Neural crest cell (in vitro differentiated cells): ENCODE data around the gene AEN. TPM values are rescaled to one million over a fixed set of nuclear protein-coding genes. Genes with fewer than 3 reads are reported as not detected.

ENCODE experiments used
- DNase-seq: peaks from one replicate; pipeline ENCODE4 v3.0.0; 2021; ENCODE audit warnings: low read depth, mixed read lengths, low spot score
- H3K27ac Mint-ChIP-seq: one replicate; pipeline ENCODE4 v1.8.0; 2021; ENCODE audit warnings: mild to moderate bottlenecking, mixed read lengths; ENCODE audit not compliant: unreplicated experiment
- H3K27me3 Mint-ChIP-seq: 2 replicates; pipeline ENCODE4 v1.8.0; 2021; ENCODE audit warnings: low read depth, mild to moderate bottlenecking, mixed read lengths
- H3K36me3 Mint-ChIP-seq: 2 replicates; pipeline ENCODE4 v1.8.0; 2021; ENCODE audit warnings: low read depth, mild to moderate bottlenecking, mixed read lengths
- H3K4me1 Mint-ChIP-seq: 2 replicates; pipeline ENCODE4 v1.8.0; 2021; ENCODE audit warnings: mixed read lengths
- H3K4me3 Mint-ChIP-seq: one replicate; pipeline ENCODE4 v1.8.0; 2021; ENCODE audit warnings: mild to moderate bottlenecking, mixed read lengths
- H3K9me3 Mint-ChIP-seq: 2 replicates; pipeline ENCODE4 v1.8.0; 2021; ENCODE audit warnings: mixed read lengths
- total RNA-seq: library from RNA; stranded (reverse); gene quantifications from 2 replicates; pipeline ENCODE4 v1.2.1, GENCODE V29; 2021
- TF ChIP-seq, protein P1 (sequence below): fragments of 200-600 bp; sonication (generic); conservative IDR thresholded peaks from 2 replicates; pipeline ENCODE4 v1.5.0; 2021; ENCODE audit warnings: antibody characterized with exemption, mild to moderate bottlenecking

The AEN gene
- total RNA-seq, 1 donor from 2014 or later, result 47.9 TPM

DNA sequence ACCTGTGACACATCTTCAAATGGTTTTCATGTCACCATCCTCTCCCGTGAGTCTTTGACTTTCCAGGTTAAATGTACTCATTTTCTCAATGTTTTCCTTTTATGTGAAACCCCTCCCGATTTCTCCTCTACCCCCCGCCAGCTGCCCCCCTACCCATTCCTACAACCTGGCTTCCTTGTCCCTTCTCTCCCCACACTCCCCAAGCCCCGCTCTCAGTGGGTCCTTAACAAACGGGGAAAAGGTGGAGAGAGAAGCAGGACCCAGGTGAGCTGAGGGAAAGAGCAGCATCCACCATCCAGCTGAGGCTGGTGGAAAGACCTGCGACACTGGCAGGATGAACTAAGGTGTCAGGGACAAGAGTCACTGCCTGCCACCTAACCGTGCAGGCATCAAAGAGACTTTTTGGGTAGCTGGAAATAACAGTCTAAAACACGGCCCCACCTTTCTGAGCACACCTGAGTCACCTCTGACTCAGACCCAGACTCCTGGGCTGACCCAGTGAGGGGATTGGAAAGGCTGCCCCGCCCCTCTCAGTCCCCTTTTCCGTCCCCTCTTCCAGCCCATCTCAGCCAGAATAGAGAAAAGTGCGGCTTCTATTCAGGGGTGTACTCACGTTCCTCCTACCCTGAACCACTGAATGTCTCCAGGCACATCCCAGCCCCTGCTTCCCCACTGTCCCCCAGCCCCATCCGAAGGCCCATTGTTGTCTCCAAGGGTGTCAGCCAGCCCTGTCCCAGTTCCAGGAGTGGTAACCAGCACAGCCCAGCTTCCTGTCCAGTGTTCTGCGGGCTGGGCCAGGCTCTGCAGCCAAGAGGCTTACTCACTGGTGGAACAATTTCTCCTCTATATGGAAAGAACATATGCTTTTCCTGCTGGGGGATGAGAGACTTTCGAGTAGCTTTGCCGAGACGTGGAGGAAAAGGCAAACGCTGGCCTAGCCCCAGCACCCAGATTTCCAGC is 38.1 kb downstream of the AEN start:
- Mint-ChIP-seq H3K4me3 (no peak overlapping the region), H3K4me1 (no peaks in the 10 kb centered on the region), H3K27me3 (peaks cover 5% of the 10 kb centered on the region), H3K9me3 (peaks cover 3% of the 10 kb centered on the region), H3K36me3 (no peaks in the 10 kb centered on the region), H3K27ac (no peak overlapping the region)
- TF ChIP-seq, protein P1, sequence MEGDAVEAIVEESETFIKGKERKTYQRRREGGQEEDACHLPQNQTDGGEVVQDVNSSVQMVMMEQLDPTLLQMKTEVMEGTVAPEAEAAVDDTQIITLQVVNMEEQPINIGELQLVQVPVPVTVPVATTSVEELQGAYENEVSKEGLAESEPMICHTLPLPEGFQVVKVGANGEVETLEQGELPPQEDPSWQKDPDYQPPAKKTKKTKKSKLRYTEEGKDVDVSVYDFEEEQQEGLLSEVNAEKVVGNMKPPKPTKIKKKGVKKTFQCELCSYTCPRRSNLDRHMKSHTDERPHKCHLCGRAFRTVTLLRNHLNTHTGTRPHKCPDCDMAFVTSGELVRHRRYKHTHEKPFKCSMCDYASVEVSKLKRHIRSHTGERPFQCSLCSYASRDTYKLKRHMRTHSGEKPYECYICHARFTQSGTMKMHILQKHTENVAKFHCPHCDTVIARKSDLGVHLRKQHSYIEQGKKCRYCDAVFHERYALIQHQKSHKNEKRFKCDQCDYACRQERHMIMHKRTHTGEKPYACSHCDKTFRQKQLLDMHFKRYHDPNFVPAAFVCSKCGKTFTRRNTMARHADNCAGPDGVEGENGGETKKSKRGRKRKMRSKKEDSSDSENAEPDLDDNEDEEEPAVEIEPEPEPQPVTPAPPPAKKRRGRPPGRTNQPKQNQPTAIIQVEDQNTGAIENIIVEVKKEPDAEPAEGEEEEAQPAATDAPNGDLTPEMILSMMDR, result no peak
- no peak for DNase-seq

DNA sequence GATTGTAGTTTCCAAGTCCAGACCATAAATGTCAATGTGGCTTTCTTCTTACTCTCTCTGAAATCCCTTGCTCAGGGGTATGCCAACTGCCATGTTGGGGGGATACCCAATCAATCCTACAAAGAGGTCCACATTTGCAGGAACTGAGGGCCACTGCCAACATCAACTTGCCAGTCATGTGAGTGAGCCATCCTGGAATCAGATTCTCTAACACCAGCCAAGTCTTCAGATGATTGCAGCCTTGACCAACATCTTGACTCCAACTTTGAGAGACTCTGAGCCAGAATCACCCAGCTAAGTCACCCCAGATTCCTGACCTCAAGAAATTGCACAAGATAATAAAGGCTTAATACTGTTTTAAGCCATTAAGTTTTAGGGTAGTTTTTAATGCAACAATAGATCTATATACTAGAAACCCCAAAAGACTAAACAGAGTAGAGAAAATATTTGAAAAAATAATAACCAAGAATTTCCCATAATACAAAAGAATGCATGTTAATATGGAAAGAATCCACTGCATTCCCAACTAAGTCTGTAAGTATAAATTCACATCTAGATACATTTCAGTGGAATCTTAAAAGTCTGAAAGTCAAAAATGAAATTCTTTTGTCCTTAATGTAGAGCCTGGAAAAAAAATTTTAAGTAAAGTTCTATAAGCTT is 40.0 kb downstream of the AEN start:
- Mint-ChIP-seq H3K4me3 (no peak overlapping the region), H3K36me3 (no peaks in the 10 kb centered on the region), H3K4me1 (no peaks in the 10 kb centered on the region), H3K27me3 (peaks cover 5% of the 10 kb centered on the region), H3K9me3 (peaks cover 3% of the 10 kb centered on the region), H3K27ac (no peak overlapping the region)
- TF ChIP-seq, protein P1, result no peak
- DNase-seq, result no peak

DNA sequence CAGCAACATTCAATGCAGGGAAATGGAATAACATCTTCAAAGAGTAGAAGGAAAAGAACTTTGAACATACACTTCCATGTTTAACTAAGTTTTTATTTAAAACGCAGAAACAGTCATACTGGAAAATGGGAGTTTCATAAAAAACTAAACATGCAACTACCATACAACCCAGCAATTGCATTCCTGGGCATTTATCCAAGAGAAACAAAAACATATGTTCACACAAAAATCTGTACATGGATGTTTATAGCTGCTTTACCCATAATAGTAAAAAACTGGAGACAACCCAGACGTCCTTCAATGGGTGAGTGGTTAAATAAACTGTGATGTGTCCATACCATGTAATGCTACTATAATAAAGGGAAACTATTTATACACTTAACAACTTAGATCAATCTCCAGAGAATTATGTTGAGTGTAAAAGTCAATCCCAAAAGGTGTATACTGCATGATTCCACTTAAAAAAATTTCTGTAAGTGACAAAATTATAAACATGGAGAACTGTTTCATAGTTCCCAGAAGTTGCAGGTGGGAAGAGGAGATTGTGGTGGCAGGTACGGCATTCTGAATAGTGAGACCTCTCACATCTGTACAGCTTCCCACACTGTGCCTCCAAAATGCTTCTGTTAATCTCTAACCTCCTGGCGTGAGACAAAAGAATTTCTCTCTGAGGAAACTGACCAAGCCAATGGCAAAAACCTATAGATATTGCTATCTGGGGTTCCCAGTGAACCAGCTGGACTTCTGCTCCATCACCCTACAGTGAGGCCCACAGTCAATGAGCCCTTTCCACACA is 40.8 kb downstream of the AEN start:
- no peak overlapping the region for H3K27ac Mint-ChIP-seq
- TF ChIP-seq, protein P1, result no peak
- no peaks in the 10 kb centered on the region for H3K4me1 Mint-ChIP-seq
- H3K9me3 Mint-ChIP-seq, result peaks cover 3% of the 10 kb centered on the region
- H3K4me3 Mint-ChIP-seq, result no peak overlapping the region
- peaks cover 5% of the 10 kb centered on the region for H3K27me3 Mint-ChIP-seq
- no peak for DNase-seq
- no peaks in the 10 kb centered on the region for H3K36me3 Mint-ChIP-seq

DNA sequence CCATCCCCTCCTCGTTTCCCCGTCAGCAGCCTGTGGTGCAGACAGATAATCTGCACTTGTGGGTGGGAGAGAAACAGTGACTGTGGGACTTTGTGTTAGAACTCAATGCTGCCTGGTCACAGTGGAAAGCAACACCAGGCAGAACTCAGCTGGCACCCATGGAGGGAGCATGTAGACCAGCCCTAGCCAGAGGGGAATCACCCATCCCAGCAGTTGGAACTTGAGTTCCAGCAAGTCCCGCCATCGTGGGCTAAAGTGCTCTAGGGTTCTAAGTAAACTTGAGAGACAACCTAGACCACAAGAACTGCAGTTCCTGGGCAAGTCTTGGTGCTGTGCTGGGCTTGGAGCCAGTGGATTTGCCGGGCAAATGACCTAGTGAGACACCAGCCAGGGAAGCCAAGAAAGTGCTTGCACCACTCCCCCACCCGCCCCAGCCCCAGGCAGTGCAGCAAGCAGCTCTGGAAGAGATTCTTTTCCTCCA is 42.0 kb downstream of the AEN start:
- DNase-seq, result no peak
- Mint-ChIP-seq H3K36me3 (no peaks in the 10 kb centered on the region), H3K4me3 (no peak overlapping the region), H3K27me3 (peaks cover 5% of the 10 kb centered on the region), H3K27ac (no peak overlapping the region), H3K9me3 (peaks cover 3% of the 10 kb centered on the region), H3K4me1 (no peaks in the 10 kb centered on the region)
- TF ChIP-seq, protein P1, result no peak

DNA sequence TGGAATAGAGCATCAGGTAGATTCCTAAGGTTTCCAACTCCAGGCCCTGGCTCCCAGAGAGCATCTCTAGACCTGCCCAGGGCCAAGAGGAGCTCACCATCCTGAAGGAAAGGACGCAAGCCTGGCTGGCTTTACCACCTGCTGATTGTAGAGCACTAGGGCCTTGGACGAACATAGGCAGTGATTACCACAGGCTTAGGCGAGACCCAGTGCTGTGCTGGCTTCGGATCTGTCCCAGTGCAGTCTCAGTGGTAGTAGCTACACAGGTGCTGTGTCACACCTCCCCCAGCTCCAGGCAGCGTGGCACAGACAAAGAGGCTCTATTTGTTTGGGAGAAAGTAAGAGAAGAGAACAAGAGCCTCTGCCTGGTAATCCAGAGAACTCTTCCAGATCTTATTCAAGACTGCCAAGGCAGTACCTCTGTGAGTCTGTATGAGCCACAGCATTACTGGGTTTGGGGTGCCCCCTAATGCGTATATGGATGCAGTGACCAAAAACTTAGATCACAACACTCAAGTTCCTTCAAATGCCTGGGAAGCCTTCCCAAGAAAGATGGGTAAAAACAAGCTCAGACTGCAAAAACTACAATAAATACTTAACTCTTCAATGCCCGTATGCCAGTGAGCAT is 43.1 kb downstream of the AEN start:
- no peak overlapping the region for H3K27ac Mint-ChIP-seq
- TF ChIP-seq, protein P1, result no peak
- H3K9me3 Mint-ChIP-seq, result peaks cover 8% of the 10 kb centered on the region
- H3K36me3 Mint-ChIP-seq, result peaks cover 2% of the 10 kb centered on the region
- H3K4me3 Mint-ChIP-seq, result no peak overlapping the region
- no peaks in the 10 kb centered on the region for H3K4me1 Mint-ChIP-seq
- peaks cover 13% of the 10 kb centered on the region for H3K27me3 Mint-ChIP-seq
- no peak for DNase-seq
